Subcutaneous adipose tissue (tissue), 4 donors: ENCODE measurements around the gene GALNT9. TPM values are rescaled to one million over a fixed set of nuclear protein-coding genes. Genes with fewer than 3 reads are reported as not detected.

Source experiments
- total RNA-seq, 4 donors: library from RNA; depleted of rRNA; stranded (reverse); fragments of >200 nt; gene quantifications; one replicate each; pipeline ENCODE4 v1.1.0, GENCODE V29; 2016
- TF ChIP-seq, protein P1 (sequence below): fragments of 450-650 bp; IDR thresholded peaks from one replicate; pipeline ENCODE4 v1.5.1; 2016; ENCODE audit warnings: low read depth, mild to moderate bottlenecking, control low read depth, antibody characterized with exemption, moderate library complexity

GALNT9 gene
- total RNA-seq, 4 donors from 2014 or later: not detected

DNA sequence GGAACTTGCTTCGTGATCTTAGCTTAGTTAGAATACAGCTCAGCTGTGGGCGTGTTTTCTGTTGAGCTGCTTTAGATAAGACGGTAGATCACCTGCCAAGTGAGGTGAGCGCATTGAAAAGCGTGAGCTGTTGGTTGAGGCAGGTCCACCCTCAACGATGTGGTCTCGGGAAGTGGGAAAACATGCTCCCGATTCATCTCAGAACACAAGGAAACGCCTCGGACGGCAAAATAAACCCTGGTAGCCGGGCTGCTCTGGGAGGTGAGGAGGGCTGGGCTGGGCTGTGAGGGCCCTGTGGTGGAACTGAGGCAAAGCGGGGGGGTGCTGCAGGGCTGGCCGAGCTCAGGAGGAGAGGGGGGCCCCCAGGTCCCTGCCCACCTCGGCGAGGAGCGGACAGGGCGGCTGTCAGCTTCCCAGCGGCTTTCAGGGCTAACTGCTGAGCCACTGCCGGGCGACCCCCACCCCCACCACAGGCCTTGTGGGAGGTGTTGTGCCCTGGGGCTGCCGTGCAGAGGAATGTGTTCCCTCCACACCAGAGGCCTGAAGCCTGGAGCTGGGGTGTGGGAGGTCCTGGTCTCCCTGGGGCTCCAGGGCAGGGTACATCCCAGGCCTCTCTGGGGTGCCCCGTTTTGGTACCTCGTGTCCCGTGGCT lies 154.4 kb downstream of the GALNT9 start:
- TF ChIP-seq, protein P1, sequence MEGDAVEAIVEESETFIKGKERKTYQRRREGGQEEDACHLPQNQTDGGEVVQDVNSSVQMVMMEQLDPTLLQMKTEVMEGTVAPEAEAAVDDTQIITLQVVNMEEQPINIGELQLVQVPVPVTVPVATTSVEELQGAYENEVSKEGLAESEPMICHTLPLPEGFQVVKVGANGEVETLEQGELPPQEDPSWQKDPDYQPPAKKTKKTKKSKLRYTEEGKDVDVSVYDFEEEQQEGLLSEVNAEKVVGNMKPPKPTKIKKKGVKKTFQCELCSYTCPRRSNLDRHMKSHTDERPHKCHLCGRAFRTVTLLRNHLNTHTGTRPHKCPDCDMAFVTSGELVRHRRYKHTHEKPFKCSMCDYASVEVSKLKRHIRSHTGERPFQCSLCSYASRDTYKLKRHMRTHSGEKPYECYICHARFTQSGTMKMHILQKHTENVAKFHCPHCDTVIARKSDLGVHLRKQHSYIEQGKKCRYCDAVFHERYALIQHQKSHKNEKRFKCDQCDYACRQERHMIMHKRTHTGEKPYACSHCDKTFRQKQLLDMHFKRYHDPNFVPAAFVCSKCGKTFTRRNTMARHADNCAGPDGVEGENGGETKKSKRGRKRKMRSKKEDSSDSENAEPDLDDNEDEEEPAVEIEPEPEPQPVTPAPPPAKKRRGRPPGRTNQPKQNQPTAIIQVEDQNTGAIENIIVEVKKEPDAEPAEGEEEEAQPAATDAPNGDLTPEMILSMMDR: no peak

DNA sequence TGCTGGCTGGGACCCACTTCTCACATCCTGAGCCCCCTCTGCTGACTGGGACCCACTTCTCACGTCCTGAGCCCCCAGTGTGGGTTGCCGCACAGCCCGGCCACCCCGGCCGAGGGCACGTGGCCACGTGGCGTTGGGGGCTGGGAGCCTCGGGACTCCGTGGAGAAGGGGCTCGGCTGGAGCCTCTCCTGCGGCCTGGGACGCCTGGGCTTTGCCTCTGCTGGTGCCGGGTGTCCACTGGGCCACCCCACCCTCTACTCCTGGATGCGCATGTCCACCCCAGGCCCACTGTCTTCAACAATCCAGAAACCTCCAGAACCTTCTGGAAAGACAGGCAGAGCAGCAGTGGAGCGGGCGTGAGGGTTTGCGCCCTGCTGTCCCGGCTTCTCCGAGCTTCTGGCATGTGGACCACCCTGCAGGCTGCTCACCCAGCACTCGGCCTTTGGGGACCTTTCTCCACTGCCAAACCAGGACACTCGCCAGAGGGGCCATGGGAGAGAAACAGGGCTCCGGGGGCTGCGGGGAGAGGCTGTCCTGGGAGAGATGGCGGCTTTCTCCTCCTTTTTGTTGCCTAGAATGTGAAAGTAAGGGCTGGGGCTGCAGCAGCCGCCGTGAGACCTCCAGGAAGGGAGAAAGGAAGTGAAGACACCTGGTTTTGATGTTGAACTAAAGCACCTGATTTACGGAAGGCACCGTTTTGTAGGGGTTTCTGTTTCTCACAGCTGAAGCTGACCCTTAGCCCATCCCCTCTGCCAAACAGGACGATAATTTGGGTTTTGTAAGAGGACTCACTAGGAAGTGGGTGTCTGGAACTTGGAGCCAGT lies 155.2 kb downstream of the GALNT9 start:
- TF ChIP-seq, protein P1: no peak

DNA sequence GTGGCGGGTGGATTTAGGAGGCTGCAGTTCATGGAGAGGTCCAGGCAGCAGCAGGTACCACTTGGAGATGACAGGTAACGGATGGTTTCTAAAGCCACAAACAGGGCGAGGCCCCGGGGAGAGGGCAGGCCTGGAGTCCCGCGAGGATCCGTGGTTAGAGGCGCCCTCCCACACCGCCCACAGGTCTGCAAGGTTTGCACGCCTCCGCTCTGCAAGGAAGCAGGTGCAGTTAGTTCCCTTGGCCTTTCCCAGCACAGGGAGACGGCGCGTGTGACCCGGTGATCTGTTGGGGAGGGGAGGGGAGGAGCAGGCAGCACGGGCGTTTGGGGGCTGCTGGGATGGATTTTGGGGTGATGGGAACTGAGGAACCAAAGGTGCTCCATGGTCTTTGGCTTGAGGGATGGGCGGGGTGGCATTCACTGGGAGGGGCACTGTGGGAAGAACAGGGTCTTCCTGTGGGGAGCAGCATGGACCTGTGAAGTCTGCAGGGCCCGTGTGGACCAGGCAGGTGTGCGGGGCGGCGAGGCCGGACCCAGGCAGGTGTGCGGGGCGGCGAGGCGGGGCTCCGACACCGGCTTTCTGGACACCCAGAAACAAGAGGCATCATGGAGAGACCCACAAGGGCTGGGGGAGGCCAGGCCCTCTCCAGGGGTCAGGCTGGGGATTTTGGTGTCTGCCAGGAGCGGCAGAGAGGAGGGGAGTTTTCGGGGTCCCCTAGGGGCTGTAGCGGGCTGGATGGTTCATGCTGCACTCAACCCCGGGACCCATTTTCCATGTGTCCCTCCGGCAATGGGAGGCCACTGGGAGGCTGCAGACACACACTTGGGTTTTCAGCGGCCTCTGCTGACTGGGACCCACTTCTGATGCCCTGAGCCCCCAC lies 156.0 kb downstream of the GALNT9 start:
- TF ChIP-seq, protein P1: no peak

DNA sequence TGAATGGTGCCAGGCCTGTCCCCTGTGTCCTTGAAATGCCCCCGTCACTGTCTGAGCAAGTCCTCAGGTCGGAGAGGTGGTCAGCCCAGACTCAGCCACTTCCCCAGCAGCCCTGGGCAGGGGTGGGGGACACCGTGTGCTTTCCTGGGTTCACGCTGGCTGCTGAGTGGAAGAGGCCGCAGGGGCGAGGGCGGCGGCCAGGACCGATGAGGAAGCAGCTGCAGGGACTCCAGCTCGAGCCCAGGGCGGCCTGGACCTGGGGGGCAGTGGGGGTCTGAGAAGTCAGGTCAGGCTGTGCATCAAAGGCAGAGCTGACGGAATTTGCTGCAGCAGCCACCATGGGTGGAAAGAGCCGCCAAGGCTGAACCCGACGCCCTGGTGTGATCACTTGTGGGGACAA lies 156.8 kb downstream of the GALNT9 start:
- TF ChIP-seq, protein P1: no peak

DNA sequence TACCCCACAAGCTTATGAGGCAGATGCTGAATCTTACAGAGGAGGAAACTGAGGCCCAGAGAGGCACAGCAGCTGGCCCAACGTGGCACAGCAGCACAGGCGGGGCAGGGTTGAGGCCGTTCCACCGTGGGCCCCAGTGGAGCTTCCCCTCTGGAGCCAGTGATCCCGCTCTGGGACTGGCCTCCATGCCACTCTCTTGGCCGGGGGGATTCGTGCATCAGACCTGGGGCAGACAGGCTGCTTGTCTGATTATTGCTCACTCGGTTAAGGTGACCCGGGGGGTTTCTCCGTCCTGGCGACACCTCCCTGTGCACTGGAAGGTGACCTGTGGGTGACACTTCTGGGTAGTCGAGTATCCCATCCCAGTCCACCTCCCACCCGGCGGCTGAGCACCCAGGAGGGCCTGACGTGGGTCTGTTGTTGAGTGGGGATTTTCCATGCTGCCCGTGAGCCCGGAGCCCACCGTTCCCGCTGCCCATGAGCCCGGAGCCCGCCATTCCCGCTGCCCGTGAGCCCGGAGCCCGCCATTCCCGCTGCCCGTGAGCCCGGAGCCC lies 157.3 kb downstream of the GALNT9 start:
- TF ChIP-seq, protein P1: no peak

DNA sequence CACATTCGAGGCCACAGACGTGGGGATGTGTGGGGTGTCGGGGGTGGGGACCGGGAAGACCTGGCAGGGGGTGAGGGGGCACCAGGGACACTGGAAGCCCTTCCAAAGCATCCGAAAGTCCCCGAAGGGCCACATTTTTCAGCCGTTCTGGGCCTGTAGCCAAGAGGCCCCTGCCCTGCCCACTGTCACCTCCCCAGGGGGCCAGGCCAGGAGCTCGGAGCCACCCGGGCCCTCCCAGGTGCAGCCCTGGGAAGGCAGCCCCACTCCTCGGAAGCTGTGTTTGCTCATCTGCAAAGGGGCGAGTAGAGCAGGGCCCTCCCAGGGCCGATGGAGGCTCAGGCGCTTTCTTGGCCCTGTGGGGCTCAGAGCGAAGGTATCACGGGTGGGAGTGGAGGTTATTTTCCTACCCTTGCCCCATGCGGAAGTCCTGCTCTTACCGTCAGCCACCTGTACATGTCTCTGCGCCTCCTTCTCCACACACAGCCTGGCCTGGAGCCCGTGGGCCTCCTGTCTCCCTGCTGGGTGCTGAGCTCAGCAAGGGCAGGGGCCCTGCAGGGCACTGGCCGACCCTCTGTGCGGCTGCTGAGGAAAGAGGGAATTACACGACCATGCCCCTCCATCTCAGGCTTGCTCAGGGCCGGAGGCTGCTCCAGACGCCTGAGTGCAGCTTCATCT lies 158.0 kb downstream of the GALNT9 start:
- TF ChIP-seq, protein P1: no peak
